Activated CD8-positive, alpha-beta memory T cell treated with anti-CD3 and anti-CD28 coated beads, Interleukin-2, amount 10 ng/mL, durations not matched to agents 7 days and 5 days (primary cell): Measurements from ENCODE around the gene AIF1. TPM values are rescaled to one million over a fixed set of nuclear protein-coding genes. Genes with fewer than 3 reads are reported as not detected.

Experiments used
- ATAC-seq: fragments of 150-1000 bp; cut with Tn5 transposase; one replicate; pipeline ENCODE4 v1.10.0; 2021; ENCODE audit warnings: moderate library complexity
- CTCF ChIA-PET: fragments of 350-600 bp; sonication (Branson Sonifier 250); formaldehyde crosslinking; loops from one replicate; lab custom pipeline; 2021; ENCODE audit warnings: antibody characterized with exemption; lab: Charles Lee
- DNase-seq: peaks from one replicate; pipeline ENCODE4 v3.0.0-alpha.2; 2020
- H3K27ac Mint-ChIP-seq: one replicate; pipeline ENCODE4 v1.8.0; 2021; ENCODE audit warnings: mild to moderate bottlenecking, mixed read lengths
- H3K27me3 Mint-ChIP-seq: one replicate; pipeline ENCODE4 v1.8.0; 2021; ENCODE audit warnings: mixed read lengths
- H3K36me3 Mint-ChIP-seq: one replicate; pipeline ENCODE4 v1.8.0; 2021; ENCODE audit warnings: mild to moderate bottlenecking, mixed read lengths
- H3K4me1 Mint-ChIP-seq: one replicate; pipeline ENCODE4 v1.8.0; 2021; ENCODE audit warnings: mixed read lengths
- H3K4me3 Mint-ChIP-seq: one replicate; pipeline ENCODE4 v1.8.0; 2021; ENCODE audit warnings: mild to moderate bottlenecking, moderate library complexity, mixed read lengths
- H3K9me3 Mint-ChIP-seq: one replicate; pipeline ENCODE4 v1.8.0; 2022; ENCODE audit warnings: low read depth, mixed read lengths
- total RNA-seq, 2 experiments: library from RNA; stranded (reverse); gene quantifications; one replicate each; pipeline ENCODE4 v1.2.3, GENCODE V29; 2021

The AIF1 gene
- total RNA-seq, 2 experiments from 2014 or later = 47.4 to 63.4 TPM

GRCh38 chr6:31617010-31617409 is 2.0 kb downstream of the AIF1 start:
- peaks cover 41% of the 10 kb centered on the region for H3K4me1 Mint-ChIP-seq
- H3K36me3 Mint-ChIP-seq = peaks cover 19% of the 10 kb centered on the region
- H3K27me3 Mint-ChIP-seq = no peaks in the 10 kb centered on the region
- CTCF ChIA-PET = interaction anchor here (0.6 to 6.1 kb wide), 4 partner anchors 19 to 121 kb away, joined by 3 to 40 read pairs (median 6); no protein-coding TSS in a partner anchor
- H3K27ac Mint-ChIP-seq = peak overlapping the region; percentile 89
- peak overlapping the region; percentile 73 for H3K4me3 Mint-ChIP-seq
- H3K9me3 Mint-ChIP-seq = no peaks in the 10 kb centered on the region
- DNase-seq (no peak), ATAC-seq (no peak)

DNA sequence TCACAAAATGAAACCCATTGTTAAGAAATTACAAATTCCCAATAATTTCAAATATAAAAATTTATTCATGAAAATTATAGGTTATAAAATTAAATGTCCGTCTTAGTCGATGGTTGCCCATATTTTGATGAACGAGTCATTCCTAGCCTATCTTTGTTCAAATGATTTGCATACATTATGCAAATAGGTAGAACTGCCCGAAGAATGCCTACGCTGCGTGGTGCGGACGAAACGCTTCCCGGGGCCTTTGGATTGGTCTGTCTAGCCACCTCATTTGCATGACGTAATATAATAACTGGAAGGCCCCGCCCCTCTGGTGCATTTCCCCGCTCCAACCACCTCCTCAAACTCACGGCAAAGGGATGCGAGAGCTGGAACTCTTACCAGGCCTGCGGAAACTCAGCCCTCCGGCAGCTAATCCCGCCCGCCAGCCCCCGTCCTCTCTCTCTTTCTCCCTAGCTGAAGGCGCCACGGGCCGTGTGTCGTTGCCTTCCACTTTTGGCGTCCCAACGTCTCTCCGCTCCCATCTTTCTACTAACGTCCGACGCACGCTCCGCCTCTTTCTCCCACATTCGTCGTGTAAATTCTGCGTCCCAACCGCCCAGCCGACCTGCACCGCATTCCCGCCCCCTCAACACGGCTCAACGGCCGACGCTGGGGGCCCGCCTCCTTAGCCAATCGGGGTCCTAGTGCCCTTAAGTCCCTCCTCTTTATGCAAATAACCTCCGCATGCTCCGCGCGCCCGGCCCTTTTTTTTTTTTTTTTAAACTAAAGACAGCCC is 5.0 kb downstream of the AIF1 start:
- CTCF ChIA-PET = interaction anchor here (0.7 to 1.3 kb wide), 5 partner anchors 22 to 118 kb away, joined by 3 to 7 read pairs (median 3); partner anchors contain the start of gene TNF
- Mint-ChIP-seq H3K27ac (peak overlapping the region; percentile 94), H3K27me3 (no peaks in the 10 kb centered on the region), H3K9me3 (no peaks in the 10 kb centered on the region), H3K4me1 (peaks cover 52% of the 10 kb centered on the region), H3K36me3 (peaks cover 44% of the 10 kb centered on the region), H3K4me3 (peak overlapping the region; percentile 99)
- ATAC-seq = peak; percentile 88
- peak; percentile 99 for DNase-seq

DNA sequence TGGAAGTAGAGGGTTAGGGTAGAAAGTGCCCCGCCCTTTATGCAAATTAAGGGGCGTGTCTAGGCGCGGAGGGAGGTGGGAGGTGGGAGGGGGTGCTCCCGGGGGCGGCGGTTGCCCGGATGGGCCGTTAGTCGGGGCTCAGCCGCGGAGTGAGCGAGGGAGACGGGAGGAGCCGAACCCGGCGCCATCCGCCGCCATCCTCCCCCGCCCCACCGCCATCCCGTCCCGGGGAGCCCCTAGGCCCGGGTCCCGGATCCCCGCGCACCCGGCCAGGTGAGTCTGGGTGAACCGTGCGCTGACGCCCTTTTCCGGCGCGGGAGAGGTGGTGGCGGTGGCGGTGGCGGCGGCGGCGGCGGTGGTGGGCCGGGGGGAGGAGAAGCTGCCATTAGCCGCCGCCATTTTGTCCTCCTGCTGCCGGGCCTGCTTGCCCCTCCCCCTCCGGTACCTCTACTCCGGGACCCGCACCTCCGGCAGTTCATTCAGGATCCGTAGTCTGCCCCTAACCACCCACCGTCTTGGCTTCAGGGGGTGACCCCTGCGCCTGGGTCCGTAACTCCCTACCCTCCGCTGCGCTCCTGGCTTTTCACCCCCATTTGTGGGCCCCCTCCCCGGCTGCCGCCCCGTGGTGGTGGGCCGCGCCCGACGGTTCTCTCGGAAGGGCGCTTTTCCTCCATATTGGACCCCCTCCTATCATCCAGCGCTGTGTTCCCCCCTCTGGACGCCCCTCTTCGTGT is 5.7 kb downstream of the AIF1 start, which contains the start of gene PRRC2A:
Gene PRRC2A (plus strand): TSS at position 130 of the 734 bp plus-strand sequence. CDS start 2,075 bp downstream, outside the sequence.
- ATAC-seq (peak; percentile 28), DNase-seq (peak; percentile 88)
- Mint-ChIP-seq H3K4me3 (peak within 1 kb of the TSS; percentile 99), H3K27ac (peak within 1 kb of the TSS; percentile 96), H3K27me3 (no peaks in the 10 kb centered on the region), H3K4me1 (peaks cover 45% of the 10 kb centered on the region), H3K36me3 (peaks cover 51% of the 10 kb centered on the region), H3K9me3 (no peaks in the 10 kb centered on the region)
- CTCF ChIA-PET = interaction anchor here (0.6 to 1.6 kb wide), 7 partner anchors 22 to 122 kb away, joined by 3 to 7 read pairs (median 3); no protein-coding TSS in a partner anchor

DNA sequence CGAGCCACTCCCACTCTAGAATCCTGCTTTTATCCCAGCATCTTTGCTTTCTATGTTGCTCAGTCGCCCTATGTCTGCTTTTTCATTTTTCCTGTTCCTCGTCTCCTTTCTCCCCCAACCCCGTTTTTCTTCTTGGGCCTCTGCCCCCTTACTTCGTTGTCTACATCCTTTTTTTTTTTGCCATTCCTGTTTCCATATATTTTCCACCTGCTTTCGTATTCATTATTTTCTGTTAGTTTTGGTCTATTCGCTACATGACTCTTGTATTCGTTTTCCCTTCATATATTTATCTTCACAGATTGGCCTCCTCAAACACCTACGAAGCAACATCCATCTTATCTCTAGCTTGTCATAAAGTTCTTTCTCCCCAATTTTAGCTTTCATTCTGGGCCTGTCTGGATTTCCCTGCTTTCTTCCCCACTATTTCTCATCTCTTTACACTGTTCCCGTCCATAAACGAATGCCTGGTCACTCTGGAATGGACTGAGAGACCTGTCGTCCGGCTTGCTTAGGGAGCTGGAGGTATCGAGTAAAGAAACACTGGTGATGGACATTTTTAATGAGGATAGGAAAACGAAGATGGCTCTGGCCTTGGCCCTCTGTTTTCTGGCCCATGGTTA is 6.4 kb downstream of the AIF1 start:
- H3K9me3 Mint-ChIP-seq = no peaks in the 10 kb centered on the region
- CTCF ChIA-PET = interaction anchor here (0.6 to 1.9 kb wide), 7 partner anchors 23 to 128 kb away, joined by 3 to 8 read pairs (median 3); no protein-coding TSS in a partner anchor
- peaks cover 56% of the 10 kb centered on the region for H3K36me3 Mint-ChIP-seq
- H3K4me1 Mint-ChIP-seq = peaks cover 40% of the 10 kb centered on the region
- peak overlapping the region; percentile 99 for H3K4me3 Mint-ChIP-seq
- no peaks in the 10 kb centered on the region for H3K27me3 Mint-ChIP-seq
- ATAC-seq = no peak
- DNase-seq = no peak
- peak overlapping the region; percentile 96 for H3K27ac Mint-ChIP-seq

DNA sequence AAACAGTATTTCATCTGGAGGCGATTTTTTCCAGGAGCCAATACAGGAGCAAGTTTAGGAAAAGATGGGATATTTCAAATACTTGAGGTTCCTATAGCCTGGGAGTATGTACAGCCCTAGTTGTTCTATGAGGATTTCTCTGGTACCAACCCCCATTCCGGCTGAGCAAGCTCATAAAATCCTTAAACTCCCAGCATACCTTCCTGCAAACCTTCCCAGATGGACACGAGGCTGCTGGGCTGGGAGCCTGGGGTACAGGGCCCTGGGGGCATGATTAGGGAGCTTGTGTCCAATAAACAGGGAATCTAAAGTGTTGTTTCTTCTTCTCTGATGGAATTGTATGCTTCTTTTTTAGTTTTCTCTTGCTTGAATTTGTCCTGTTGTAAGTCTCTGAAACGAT is 7.0 kb downstream of the AIF1 start:
- Mint-ChIP-seq H3K27ac (peak overlapping the region; percentile 96), H3K36me3 (peaks cover 58% of the 10 kb centered on the region), H3K4me1 (peaks cover 37% of the 10 kb centered on the region), H3K4me3 (peak overlapping the region; percentile 99), H3K27me3 (no peaks in the 10 kb centered on the region), H3K9me3 (no peaks in the 10 kb centered on the region)
- DNase-seq (no peak), ATAC-seq (no peak)
- CTCF ChIA-PET = interaction anchor here (1.0 to 1.9 kb wide), 9 partner anchors 24 to 208 kb away, joined by 3 to 8 read pairs (median 3); partner anchors contain the start of gene LST1

GRCh38 chr6:31622684-31623091 is 7.7 kb downstream of the AIF1 start:
- no peaks in the 10 kb centered on the region for H3K9me3 Mint-ChIP-seq
- H3K36me3 Mint-ChIP-seq = peaks cover 64% of the 10 kb centered on the region
- CTCF ChIA-PET = interaction anchor here (0.9 to 1.9 kb wide), 11 partner anchors 24 to 207 kb away, joined by 3 to 8 read pairs (median 3); partner anchors contain the start of genes GPANK1 and LST1
- no peaks in the 10 kb centered on the region for H3K27me3 Mint-ChIP-seq
- H3K27ac Mint-ChIP-seq = peak overlapping the region; percentile 96
- DNase-seq (no peak), ATAC-seq (no peak)
- H3K4me3 Mint-ChIP-seq = peak overlapping the region; percentile 99
- peaks cover 36% of the 10 kb centered on the region for H3K4me1 Mint-ChIP-seq

DNA sequence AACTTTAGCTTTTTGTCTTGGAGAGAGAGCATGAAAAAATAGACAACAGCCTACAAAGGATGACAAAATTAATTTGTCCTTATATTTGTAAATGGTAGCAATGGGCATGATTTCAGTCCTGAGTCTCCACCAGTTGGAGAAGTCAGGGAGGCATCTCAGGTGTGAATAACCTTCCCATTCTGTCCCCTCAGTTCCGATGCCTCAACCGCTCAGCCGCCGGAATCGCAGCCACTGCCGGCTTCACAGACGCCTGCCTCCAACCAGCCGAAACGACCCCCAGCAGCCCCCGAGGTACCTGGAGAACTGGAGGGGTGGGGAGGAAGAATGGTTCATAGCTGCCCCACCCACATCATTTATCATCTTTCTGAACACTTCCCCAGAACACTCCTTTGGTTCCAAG is 9.0 kb downstream of the AIF1 start:
- ATAC-seq (no peak), DNase-seq (no peak)
- no peak overlapping the region for H3K27ac Mint-ChIP-seq
- H3K4me1 Mint-ChIP-seq = peaks cover 32% of the 10 kb centered on the region
- H3K36me3 Mint-ChIP-seq = peaks cover 71% of the 10 kb centered on the region
- no peak overlapping the region for H3K4me3 Mint-ChIP-seq
- CTCF ChIA-PET = no interaction called here
- no peaks in the 10 kb centered on the region for H3K27me3 Mint-ChIP-seq
- H3K9me3 Mint-ChIP-seq = no peaks in the 10 kb centered on the region

- Mint-ChIP-seq H3K27ac (no peak overlapping the region), H3K36me3 (peaks cover 80% of the 10 kb centered on the region), H3K9me3 (no peaks in the 10 kb centered on the region), H3K27me3 (no peaks in the 10 kb centered on the region), H3K4me3 (no peak overlapping the region), H3K4me1 (peaks cover 21% of the 10 kb centered on the region)
- ATAC-seq (no peak), DNase-seq (no peak)
- CTCF ChIA-PET = interaction anchor here (0.9 to 1.6 kb wide), 3 partner anchors 9 to 45 kb away, joined by 3 to 5 read pairs (median 3); no protein-coding TSS in a partner anchor
These were observed 11.9 kb downstream of the AIF1 start for GRCh38 chr6:31626952-31627351.

DNA sequence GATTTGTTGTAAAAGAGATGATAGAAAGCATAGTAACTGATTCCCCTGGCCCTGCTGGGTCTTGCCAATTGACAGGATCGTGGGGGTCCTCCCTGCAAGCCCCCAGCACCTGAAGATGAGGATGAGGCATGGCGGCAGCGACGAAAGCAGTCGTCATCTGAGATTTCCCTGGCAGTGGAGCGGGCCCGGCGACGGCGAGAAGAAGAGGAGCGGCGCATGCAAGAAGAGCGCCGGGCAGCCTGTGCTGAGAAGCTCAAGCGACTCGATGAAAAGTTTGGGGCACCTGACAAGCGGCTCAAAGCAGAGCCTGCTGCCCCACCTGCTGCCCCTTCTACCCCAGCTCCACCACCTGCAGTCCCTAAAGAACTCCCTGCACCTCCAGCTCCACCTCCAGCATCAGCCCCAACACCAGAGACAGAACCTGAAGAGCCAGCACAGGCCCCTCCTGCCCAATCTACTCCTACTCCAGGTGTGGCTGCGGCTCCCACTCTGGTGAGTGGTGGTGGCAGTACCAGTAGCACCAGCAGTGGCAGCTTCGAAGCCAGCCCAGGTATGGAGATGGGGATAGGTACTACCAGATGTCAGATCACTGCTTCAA is 12.8 kb downstream of the AIF1 start:
- Mint-ChIP-seq H3K27me3 (no peaks in the 10 kb centered on the region), H3K4me3 (no peak overlapping the region), H3K4me1 (peaks cover 13% of the 10 kb centered on the region), H3K27ac (no peak overlapping the region), H3K9me3 (no peaks in the 10 kb centered on the region), H3K36me3 (peaks cover 76% of the 10 kb centered on the region)
- DNase-seq (no peak), ATAC-seq (no peak)
- CTCF ChIA-PET = interaction anchor here (0.9 to 1.6 kb wide), 2 partner anchors 9 to 12 kb away, joined by 3 to 5 read pairs; no protein-coding TSS in a partner anchor

- no peak for ATAC-seq
- Mint-ChIP-seq H3K36me3 (peaks cover 73% of the 10 kb centered on the region), H3K27me3 (no peaks in the 10 kb centered on the region), H3K4me1 (peaks cover 8% of the 10 kb centered on the region), H3K9me3 (no peaks in the 10 kb centered on the region), H3K27ac (no peak overlapping the region), H3K4me3 (no peak overlapping the region)
- CTCF ChIA-PET = no interaction called here
- no peak for DNase-seq
These were observed 14.0 kb downstream of the AIF1 start for GRCh38 chr6:31629014-31629413.

DNA sequence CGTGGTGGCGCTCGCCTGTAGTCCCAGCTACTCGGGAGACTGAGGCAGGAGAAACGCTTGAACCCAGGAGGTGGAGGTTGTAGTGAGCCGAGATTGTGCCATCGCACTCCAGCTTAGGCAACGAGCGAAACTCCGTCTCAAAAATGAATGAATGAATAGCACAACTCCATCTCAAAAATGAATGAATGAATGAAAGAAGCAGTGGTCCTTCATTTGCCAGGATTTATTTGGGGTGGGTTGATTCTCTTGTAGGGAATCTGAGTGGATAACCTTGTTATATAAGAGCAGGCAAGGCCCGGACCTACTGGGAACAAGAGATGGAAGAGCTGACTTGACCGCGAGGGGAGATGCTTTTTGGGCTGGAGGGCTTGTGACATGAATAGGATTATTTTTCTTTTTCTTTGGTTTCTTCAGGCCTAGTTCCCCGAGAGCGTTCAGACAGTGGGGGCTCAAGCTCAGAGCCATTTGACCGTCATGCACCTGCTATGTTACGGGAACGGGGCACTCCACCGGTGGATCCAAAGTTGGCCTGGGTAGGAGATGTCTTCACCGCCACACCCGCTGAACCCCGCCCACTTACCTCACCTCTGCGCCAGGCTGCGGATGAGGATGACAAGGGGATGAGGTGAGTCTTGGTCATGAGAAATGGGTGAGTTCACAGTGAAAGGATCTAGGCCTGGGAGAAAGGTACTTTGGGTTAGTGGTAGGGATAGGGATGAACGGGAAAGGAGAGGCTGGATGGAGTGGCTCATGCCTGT is 15.3 kb downstream of the AIF1 start:
- no peak for ATAC-seq
- H3K4me1 Mint-ChIP-seq = peaks cover 9% of the 10 kb centered on the region
- no peak for DNase-seq
- CTCF ChIA-PET = interaction anchor here (0.6 kb wide), 1 partner anchor 160 kb away, joined by 4 read pairs; no protein-coding TSS in a partner anchor
- no peaks in the 10 kb centered on the region for H3K27me3 Mint-ChIP-seq
- no peak overlapping the region for H3K4me3 Mint-ChIP-seq
- H3K9me3 Mint-ChIP-seq = no peaks in the 10 kb centered on the region
- no peak overlapping the region for H3K27ac Mint-ChIP-seq
- peaks cover 72% of the 10 kb centered on the region for H3K36me3 Mint-ChIP-seq

GRCh38 chr6:31631209-31631608 is 16.2 kb downstream of the AIF1 start:
- Mint-ChIP-seq H3K27me3 (no peaks in the 10 kb centered on the region), H3K27ac (no peak overlapping the region), H3K9me3 (no peaks in the 10 kb centered on the region), H3K4me3 (no peak overlapping the region), H3K36me3 (peaks cover 69% of the 10 kb centered on the region), H3K4me1 (peaks cover 7% of the 10 kb centered on the region)
- ATAC-seq (no peak), DNase-seq (no peak)
- CTCF ChIA-PET = no interaction called here
